Measurements from ENCODE around the gene ZNF653.

ZNF653 gene

DNA sequence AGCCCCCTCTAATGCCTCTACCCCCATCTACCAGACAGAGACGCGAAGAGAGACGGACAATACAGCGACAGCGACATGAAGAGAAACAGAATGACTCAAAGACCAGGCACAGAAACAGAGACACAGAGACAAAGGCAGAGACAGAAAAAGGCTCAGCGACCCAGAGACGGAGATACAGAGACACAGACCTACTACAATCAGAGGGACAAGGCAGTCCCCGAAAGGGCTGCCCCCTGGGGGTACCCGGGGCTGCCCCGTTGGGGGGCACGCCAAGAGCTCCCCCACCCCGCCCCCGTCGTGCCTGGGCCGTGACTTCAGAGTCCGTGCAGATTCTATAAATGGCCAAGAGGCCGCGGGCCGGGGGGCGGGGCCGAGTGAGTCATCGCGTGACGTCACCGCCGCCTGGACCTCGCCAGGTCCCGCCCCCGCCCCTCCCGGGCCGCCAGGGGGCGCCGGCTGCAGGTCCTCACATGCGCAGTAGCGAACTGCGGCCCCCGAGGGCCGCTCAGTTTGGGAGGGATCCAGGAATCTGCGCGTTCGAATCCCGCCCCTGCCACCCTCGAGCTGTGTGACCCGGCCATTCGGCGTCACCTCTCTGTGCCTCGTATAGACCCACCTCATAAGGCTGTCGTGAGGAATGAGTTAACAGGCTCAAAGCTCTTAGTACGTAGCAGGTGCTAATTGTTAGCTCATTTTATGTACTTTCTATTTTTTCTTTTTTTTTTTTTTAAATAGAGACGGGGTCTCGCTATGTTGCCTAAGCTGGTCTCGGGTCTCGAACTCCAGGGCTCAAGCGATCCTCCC lies 30.4 kb upstream of the ZNF653 start:
- TF ChIP-seq, protein P1, sequence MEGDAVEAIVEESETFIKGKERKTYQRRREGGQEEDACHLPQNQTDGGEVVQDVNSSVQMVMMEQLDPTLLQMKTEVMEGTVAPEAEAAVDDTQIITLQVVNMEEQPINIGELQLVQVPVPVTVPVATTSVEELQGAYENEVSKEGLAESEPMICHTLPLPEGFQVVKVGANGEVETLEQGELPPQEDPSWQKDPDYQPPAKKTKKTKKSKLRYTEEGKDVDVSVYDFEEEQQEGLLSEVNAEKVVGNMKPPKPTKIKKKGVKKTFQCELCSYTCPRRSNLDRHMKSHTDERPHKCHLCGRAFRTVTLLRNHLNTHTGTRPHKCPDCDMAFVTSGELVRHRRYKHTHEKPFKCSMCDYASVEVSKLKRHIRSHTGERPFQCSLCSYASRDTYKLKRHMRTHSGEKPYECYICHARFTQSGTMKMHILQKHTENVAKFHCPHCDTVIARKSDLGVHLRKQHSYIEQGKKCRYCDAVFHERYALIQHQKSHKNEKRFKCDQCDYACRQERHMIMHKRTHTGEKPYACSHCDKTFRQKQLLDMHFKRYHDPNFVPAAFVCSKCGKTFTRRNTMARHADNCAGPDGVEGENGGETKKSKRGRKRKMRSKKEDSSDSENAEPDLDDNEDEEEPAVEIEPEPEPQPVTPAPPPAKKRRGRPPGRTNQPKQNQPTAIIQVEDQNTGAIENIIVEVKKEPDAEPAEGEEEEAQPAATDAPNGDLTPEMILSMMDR (IDR thresholded peaks at IDR 0.05; ENCODE audit: low read depth, low read length, missing control alignments), result peak; percentile 96
- peak; percentile 38 for DNase-seq (ENCODE audit: extremely low read depth, low read depth)
- H3K4me3 ChIP-seq (replicated peaks; ENCODE audit: low read depth, low read length), result no peak overlapping the region

DNA sequence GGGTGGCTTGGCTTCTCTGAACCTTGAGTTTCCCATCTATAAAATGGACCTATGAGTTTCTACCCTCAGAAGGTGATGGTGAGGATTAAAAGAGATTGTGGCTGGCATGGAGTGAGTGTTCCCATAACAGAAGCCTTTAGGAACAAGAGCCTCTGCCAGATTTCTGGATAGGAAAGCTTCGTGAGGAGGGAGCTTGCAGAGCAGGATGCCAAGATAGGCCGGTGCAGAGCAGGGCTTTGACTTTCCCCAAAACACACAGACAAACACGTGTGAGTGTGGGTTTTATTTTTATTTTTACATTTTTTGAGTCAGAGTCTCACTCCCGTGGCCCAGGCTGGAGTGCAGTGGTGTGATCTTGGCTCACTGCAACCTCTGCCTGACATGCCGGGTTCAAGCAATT lies 29.3 kb upstream of the ZNF653 start:
- H3K4me3 ChIP-seq (replicated peaks; ENCODE audit: low read depth, low read length), result no peak overlapping the region
- TF ChIP-seq, protein P1 (IDR thresholded peaks at IDR 0.05; ENCODE audit: low read depth, low read length, missing control alignments), result no peak

DNA sequence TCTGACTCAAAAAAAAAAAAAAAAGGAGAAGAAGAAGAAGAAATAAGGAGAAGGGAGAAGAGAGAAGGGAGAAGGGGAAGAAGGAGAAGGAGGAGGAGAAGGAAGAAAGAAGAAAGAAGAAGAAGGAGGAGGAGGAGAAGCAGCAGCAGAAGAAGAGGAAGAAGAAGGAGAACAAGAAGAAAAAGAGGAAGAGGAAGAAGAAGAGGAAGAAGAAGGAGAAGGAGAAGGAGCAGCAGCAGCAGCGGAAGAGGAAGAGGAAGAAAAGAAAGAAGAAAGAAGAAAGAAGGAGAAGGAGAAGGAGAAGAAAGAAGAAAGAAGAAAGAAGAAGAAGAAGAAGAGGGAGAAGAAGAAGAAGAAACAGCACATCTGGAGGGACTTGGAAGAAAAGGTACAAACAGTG lies 28.9 kb upstream of the ZNF653 start:
- TF ChIP-seq, protein P1 (IDR thresholded peaks at IDR 0.05; ENCODE audit: low read depth, low read length, missing control alignments), result no peak
- no peak overlapping the region for H3K4me3 ChIP-seq (replicated peaks; ENCODE audit: low read depth, low read length)
- DNase-seq (ENCODE audit: extremely low read depth, low read depth), result no peak

More for the DNA sequence above, 29.3 kb upstream of the ZNF653 start:
- no peak for DNase-seq (ENCODE audit: extremely low read depth, low read depth)

DNA sequence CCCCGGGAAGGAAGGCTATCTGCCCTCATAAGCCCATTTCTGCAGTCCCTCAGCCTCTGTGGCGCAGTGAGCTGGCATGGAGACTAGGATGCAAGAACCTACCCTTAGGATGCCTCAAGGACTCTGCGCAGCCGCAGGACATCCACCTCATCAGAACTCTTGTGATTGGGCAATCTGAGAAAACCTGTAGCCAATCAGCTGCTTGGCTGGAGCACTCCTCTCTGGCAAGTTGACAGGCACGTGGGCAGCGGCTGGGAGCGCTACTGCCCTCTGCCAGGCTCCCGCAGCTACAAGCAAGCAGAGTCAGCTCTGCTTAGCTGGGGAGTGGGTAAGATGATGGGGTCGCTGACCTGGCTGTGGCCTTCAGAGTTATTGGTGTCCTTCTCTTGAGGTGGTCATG lies 24.8 kb upstream of the ZNF653 start:
- peak; percentile 69 for DNase-seq (ENCODE audit: extremely low read depth, low read depth)
- TF ChIP-seq, protein P1 (IDR thresholded peaks at IDR 0.05; ENCODE audit: low read depth, low read length, missing control alignments), result peak; percentile 21
- no peak overlapping the region for H3K4me3 ChIP-seq (replicated peaks; ENCODE audit: low read depth, low read length)

DNA sequence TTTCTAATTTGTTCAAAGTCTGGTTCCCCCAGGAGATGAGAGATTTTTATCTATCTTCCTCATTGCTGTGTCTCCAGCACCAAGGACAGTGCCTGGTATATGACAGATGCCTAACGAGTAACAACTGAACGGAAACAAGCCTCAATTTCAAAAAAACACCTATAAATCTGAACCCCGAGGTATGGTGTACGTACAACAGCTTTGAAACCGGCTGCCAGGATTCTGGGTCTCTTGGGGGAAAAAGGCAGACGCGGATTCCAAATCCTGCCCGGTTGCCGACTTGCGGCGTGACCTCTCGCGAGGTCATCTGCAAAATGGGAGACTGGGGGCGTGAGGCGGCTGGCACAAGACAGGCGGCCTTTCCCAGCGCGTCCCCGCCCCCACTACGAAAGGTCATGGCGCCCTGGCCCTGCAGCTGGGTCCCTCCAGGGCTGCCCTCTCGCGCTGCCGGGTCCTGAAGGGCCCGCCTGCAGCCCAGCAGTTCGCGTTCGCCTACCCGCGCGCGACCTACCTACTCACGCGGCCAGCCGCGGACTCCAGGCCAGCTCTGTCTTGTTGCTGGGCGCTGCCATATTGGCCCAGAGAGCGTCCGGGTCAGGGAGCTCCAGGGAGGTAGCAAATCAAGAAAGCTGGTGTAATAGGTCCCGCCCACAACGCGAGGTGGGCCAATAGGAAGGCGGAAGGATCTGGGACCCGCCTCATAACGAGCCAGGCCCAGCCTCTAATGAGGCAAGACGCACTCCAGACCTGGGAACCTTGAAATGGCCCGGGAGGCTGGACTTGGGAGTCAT lies 23.1 kb upstream of the ZNF653 start, which contains the start of gene ECSIT:
TSS of gene ECSIT (minus strand) at position 584 of the 791 bp plus-strand sequence. CDS start 9,964 bp downstream, outside the sequence.
- H3K4me3 ChIP-seq (replicated peaks; ENCODE audit: low read depth, low read length), result peak within 1 kb of the TSS; percentile 71
- peak; percentile 93 for DNase-seq (ENCODE audit: extremely low read depth, low read depth)
- TF ChIP-seq, protein P1 (IDR thresholded peaks at IDR 0.05; ENCODE audit: low read depth, low read length, missing control alignments), result no peak

DNA sequence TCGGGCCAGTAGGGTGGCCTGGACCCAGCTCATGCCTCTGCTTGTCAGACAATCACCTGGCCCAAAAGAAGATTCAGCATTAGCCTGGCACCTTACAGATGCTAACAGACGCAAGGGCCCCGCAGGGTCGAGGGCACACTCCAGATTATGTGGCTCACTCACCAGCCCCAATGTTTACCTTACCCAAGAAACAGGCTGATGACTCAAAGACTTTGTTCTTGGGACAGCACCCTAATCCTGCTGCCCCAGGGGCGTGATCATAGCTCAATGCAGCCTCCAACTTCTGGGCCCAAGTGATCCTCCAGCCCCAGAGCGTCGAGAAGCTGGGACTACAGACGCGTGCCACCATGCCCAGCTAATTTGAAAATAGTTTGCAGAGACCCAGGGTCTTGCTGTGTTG lies 13.5 kb upstream of the ZNF653 start:
- DNase-seq (ENCODE audit: extremely low read depth, low read depth), result no peak
- no peak overlapping the region for H3K4me3 ChIP-seq (replicated peaks; ENCODE audit: low read depth, low read length)
- TF ChIP-seq, protein P1 (IDR thresholded peaks at IDR 0.05; ENCODE audit: low read depth, low read length, missing control alignments), result no peak
